GM12891 (cell line): ENCODE measurements around the gene CEACAM5.

ENCODE experiments used
- PAX5 ChIP-seq: IDR thresholded peaks from 2 replicates; pipeline ENCODE4 v1.6.1; 2011; ENCODE audit warnings: low read length, moderate library complexity, mild to moderate bottlenecking; ENCODE audit not compliant: insufficient read depth, severe bottlenecking
- POLR2A ChIP-seq: IDR thresholded peaks from 2 replicates; pipeline ENCODE4 v1.6.1; 2011; ENCODE audit warnings: low read depth, low read length, control low read depth
- POLR2AphosphoS5 ChIP-seq: IDR thresholded peaks from 2 replicates; pipeline ENCODE4 v1.6.1; 2011; ENCODE audit warnings: low read depth, low read length, control low read depth
- TAF1 ChIP-seq: IDR thresholded peaks from 2 replicates; pipeline ENCODE4 v1.6.1; 2011; ENCODE audit warnings: low read depth, low read length, control low read depth

DNA sequence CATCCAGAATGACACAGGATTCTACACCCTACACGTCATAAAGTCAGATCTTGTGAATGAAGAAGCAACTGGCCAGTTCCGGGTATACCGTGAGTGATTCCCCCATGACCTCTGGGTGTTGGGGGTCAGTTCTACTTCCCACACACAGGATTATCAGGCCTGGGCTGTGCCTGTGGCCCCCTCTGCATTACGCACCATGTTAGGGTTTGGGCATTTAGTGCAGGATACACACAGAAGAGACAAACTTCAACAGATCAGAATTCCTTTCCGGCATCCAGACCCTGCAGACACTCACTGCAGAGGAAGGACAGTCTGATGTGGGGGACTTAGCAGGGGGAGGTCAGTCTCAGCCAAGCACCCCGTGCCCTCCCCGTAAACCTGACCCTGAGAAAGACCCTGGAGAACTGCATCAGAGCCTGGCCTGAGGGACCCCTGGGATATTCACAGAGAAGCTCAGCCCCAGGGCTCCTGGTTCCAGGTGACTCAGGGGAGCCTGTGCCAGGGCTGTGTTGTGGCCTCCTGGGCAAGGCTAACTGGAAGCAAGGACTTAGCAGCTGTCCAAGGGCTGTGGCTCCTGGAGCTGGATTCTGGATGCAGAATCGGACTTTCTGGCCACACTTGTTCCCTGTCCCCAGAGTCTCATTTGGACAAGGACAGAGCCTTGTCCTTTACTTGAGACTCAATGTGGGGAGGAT is 1.7 kb downstream of the CEACAM5 start:
- TF ChIP-seq TAF1 (no peak), POLR2AphosphoS5 (no peak), POLR2A (no peak), PAX5 (no peak)
